Stimulated activated CD4-positive, alpha-beta T cell treated with anti-CD3 and anti-CD28 coated beads, TNF-alpha, amount 100 ng/mL, for 4 hours (primary cell): ENCODE measurements around the gene CCER1.
"Not testable (repeated sequence)": the region's sequence is repeated elsewhere in the genome, so short reads cannot be mapped to it uniquely, and the experiment has no call there.

ENCODE experiments used
- DNase-seq, 3 experiments: peaks; one replicate each; pipeline ENCODE4 v3.0.0-alpha.2; 2020; ENCODE audit warnings: low read depth in 3 of 3

Gene CCER1

DNA sequence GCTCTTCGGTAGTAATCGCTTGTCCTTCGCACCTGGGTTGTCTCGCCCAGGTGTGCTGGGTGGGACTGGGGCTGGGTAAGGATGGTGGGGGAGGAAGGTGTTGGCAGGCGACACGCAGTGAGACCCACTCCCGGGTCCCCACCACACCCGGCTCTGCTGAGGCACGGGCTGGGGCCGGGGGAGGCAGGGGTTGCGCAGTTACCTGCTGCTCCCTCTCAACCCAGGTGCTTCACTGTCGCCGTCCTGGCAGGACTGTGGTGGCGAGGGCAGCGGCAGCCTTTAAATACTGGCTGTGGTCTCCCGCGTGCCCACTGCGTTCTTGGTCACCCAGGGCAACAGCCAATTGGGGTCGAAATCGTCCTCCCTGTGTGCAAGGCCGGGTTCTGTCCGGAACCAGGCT lies at the start of gene CCER1:
Gene CCER1 (minus strand): TSS at position 256 of the 400 bp plus-strand sequence. CDS start 434 bp downstream, outside the sequence.
- DNase-seq, result no peak

GRCh38 chr12:91003737-91004136 lies 48.8 kb upstream of the CCER1 start:
- DNase-seq, result no peak

DNA sequence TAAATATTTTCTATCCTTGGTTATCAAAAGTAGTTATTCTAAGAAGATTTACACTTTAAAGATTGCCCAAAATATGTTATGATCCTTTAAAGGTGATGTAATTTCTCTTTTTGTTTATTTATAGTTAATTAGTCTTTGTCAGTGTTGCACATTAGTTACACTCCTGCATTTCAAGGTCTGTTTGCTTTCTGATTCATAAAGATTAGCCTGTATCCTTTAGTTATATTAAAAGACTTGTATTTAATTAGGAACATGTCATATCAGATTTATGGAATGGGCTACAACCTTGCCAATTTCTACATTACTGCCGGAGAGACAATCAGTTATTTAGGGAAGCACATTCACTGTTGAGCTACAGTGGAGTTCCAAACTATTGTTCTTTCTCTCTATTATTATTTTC lies 46.3 kb upstream of the CCER1 start:
- no peak for DNase-seq

GRCh38 chr12:90999966-91000365 lies 45.0 kb upstream of the CCER1 start:
- no peak for DNase-seq

GRCh38 chr12:90999527-90999926 lies 44.6 kb upstream of the CCER1 start:
- no peak for DNase-seq

DNA sequence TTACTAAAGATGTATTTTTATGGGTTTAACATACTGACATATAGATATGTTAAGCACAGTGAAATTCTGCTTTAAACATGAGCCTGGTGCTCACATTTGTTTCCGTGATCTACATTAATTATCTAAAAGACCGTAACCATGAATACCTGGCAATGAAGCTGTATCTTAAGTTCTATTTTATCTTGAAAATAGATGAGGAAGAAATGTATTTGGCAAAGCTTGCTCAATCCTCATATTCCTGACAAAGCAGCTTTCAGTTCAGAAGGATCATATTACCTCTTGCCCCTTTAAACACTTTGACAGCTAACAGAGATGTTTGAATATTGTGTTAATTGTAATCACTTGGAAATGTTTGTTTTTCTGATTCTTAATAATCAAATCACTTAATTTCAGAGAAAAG lies 40.0 kb upstream of the CCER1 start:
- no peak for DNase-seq

- DNase-seq, result no peak
These were observed 37.0 kb upstream of the CCER1 start for GRCh38 chr12:90991952-90992465.

GRCh38 chr12:90990611-90991010 lies 35.6 kb upstream of the CCER1 start:
- no peak for DNase-seq

- DNase-seq, result no peak
These were observed 34.7 kb upstream of the CCER1 start for GRCh38 chr12:90989686-90990111.

GRCh38 chr12:90987520-90987919 lies 32.5 kb upstream of the CCER1 start:
- no peak for DNase-seq

GRCh38 chr12:90987101-90987500 lies 32.1 kb upstream of the CCER1 start:
- DNase-seq, result no peak

- not testable (repeated sequence) for DNase-seq
These were observed 30.4 kb upstream of the CCER1 start for GRCh38 chr12:90985331-90985730.

GRCh38 chr12:90984114-90984513 lies 29.1 kb upstream of the CCER1 start:
- DNase-seq, result no peak

GRCh38 chr12:90982170-90982569 lies 27.2 kb upstream of the CCER1 start:
- no peak for DNase-seq

DNA sequence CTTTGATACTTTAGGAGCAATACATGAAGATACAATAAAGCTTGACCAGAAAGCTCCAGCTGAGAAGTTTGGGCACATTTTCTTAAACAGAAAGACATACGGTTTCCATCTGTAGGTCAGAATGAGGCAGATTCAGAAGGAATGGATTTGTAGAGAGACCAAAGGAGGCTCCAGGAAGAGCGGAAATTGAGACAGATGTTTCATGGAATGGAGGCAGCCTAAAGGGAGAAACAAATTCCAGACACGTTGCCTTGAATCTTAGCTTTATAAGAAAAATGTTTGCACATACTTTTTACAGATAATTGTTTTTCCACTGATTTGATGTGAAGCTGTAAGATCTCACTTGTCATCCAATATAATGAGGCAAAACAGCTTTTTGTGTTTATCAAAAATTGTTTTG lies 25.0 kb upstream of the CCER1 start:
- DNase-seq, result no peak

- DNase-seq, result no peak
These were observed 24.0 kb upstream of the CCER1 start for GRCh38 chr12:90979019-90979418.

DNA sequence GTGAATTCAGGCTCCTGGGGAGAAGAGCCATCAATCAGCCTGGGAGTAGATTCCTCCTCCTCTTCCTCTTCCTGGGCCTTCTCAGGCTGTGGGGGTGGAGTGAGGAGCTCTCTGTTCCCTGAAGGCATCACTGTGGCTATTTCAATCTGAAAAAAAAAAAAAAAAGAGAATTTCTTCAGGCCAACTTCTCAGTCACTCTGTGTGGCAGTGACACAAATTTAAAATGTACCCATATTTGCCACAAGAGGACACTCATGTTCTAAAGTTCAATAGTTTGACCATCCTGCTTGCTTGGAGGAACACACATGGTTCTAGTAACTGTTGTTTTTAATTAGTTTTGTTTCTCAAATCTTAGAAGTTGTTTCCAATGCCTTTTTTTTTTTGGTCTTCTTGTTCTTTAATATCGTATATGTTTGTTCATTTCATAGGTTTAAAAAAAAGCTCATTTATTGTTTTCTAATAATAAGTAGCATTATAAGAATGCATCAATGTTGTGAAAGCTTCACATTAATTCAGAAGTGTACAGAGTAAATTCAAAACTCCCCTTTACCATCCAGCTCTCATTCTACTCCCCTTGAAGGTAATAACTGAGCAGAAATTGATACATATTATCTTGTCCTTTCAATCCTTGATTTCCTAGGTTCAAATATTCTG lies 23.3 kb upstream of the CCER1 start:
- no peak for DNase-seq

GRCh38 chr12:90977224-90977623 lies 22.2 kb upstream of the CCER1 start:
- DNase-seq, result no peak

GRCh38 chr12:90974286-90974685 lies 19.3 kb upstream of the CCER1 start:
- no peak for DNase-seq

GRCh38 chr12:90972226-90972625 lies 17.2 kb upstream of the CCER1 start:
- no peak for DNase-seq

- no peak for DNase-seq
These were observed 15.9 kb upstream of the CCER1 start for GRCh38 chr12:90970911-90971310.

- no peak for DNase-seq
These were observed 15.5 kb upstream of the CCER1 start for GRCh38 chr12:90970471-90970870.

GRCh38 chr12:90969851-90970250 lies 14.9 kb upstream of the CCER1 start:
- DNase-seq, result no peak

GRCh38 chr12:90969346-90969745 lies 14.4 kb upstream of the CCER1 start:
- DNase-seq, result no peak
